HG02623 (cell line): ENCODE measurements around the gene ZBTB7C.

Experiments used
- ATAC-seq: cut with Tn5 transposase; IDR thresholded peaks from one replicate; pipeline ENCODE4 v1.9.1; 2021; ENCODE audit warnings: moderate library complexity; ENCODE audit not compliant: unreplicated experiment

Gene ZBTB7C

DNA sequence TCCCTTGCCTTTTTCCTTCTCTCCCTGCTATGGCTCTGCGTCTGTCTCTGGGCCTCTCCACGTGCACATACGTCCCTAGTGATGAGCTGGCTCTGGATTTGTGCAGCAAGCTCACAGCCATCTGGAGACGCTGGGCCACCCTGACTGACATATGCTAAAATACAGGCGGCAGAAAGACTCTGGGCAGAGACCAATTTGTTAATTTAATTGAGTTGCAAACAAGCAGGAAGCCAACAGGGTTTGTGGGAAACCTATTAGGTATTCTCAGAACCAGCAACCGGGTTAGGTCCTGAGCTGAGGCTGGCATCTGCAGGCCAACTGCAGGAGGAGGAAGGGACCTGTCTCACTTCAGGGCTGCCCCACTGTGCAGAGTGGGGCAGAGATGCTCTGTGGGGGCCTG is 425.2 kb downstream of the ZBTB7C start:
- no peak for ATAC-seq

GRCh38 chr18:47983055-47983454 is 426.1 kb downstream of the ZBTB7C start:
- ATAC-seq, result no peak

DNA sequence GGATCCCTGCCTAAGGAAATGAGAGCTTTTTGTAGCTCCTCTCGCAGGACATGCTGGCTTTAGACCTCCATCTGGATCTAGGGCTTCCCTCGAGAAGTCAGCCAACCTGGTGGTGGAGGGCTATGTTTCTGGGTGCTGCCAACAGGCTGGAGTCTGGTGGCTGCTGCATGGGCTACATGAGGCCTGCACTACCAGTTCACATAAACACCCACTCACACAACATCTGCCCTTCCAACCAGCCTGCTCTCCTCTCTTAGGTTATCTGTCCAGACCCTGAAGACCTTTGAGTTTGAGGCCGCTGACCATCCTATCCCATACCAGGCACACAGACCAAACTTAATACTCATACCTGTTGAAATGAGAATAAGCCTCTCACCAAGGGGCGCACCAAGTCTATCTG is 427.4 kb downstream of the ZBTB7C start:
- no peak for ATAC-seq

DNA sequence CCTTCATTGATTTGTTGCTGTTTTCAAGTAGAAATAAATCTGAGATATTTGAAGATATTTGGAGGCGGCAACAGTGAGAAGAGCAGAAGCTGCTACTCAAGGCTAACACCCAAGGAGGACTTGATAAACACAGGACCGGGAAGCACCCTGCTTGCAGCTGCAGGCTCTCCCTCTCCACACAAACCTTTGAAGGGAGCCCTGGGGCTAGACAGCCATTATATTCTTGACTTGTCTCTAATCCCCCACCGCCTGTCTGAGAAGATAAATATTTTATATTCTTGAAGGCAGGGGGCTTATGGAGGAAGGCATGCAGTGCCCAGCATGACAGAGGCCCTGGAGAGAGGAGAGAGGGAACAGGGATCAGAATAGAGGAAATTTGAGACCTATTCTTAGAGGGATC is 427.9 kb downstream of the ZBTB7C start:
- ATAC-seq, result no peak

DNA sequence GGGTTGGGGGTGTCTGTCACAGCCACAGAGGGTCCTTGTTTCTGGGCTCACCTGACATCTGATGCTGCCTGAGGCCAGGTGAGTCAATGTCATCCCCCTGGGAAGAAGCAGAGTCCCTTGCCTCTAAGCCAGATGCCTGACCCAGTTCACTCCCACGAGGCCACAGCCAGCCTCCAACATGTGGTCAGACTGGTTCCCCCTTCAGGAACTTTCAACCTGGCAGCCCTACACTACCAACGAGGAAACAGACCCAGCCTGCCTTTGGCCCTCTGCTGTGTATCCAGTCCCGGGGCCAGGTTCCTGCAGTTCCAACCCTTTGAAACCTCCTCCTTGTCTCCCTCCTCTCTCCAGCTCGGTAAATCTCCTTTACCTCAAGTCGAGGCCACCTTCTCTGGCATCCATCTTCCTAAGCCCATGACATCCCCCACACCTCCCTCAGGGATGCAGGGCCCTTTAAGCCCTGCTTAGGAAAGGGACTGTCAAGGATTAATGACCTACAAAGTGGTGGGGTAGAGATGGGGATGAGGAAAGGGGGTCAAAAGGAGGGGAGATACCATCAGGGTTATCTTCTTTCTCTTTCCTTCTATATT is 429.5 kb downstream of the ZBTB7C start:
- no peak for ATAC-seq

DNA sequence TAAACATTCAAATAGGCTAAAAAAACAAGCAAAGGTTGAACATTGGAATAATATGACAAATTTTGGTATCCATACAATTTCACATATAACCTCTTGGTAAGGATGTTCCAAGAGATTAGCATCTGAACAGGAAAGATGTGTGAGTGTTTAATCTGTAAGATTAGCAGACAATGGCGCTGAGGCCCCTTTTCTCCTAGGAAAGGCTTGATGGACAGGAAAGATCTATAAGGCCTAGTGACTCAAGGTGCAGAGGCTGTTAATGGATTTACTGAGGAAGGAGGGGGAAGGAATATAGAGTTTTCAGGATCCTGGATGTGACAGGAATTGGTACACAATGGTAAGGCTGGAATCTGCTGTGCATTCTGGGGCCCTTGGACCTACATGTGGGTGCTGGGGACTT is 430.6 kb downstream of the ZBTB7C start:
- ATAC-seq, result no peak

DNA sequence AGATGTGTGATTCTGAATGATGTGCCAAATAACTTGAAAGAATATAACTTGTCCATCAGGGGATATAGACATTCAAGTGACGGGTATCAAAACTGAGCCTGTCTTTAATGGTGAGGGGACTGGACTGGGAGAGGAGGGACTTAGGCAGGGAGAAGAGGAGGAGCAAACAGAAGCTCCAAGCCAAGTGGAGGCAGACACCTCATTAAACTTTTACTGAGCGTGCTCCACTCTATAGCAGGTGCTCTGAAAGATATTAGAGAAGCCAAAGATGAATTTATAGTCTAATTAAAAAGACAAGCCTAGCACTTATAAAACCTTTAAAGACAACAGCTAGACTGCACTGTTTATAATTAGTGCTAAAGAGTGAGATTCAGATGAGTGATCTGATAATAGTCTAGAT is 431.0 kb downstream of the ZBTB7C start:
- ATAC-seq, result no peak
